ENCODE measurements around the gene MED12L.

GRCh38 chr3:151166161-151166560 is 80.7 kb downstream of the MED12L start:
- TF ChIP-seq CEBPB (tag; IDR thresholded peaks at IDR 0.05) (no peak), DPF2 (IDR thresholded peaks at IDR 0.05) (no peak)

All from K562 (cell line).